K562 (cell line): Measurements from ENCODE around the gene FADS1.

Experiments used
- ARHGAP35 ChIP-seq: fragments of 450-650 bp; IDR thresholded peaks from 2 replicates; pipeline ENCODE4 v1.6.1; 2018; ENCODE audit not compliant: partially characterized antibody
- CTCF ChIP-seq, 3 experiments: IDR thresholded peaks in 2 of 3; conservative IDR thresholded peaks in 1 of 3; 2 replicates each; pipeline ENCODE4 v1.5.1; 2011 to 2012; ENCODE audit warnings: low read length in 3 of 3, mild to moderate bottlenecking in 3 of 3, control low read depth in 2 of 3, improper control_type of control experiment in 1 of 3, inconsistent platforms in 1 of 3, low read depth in 1 of 3, mixed read lengths in 1 of 3, moderate library complexity in 1 of 3; ENCODE audit not compliant: insufficient read depth in 2 of 3
- EP300 ChIP-seq: IDR thresholded peaks from 2 replicates; pipeline ENCODE4 v1.6.1; 2012; ENCODE audit warnings: low read length, improper control_type of control experiment
- ESRRA ChIP-seq: fragments of 450-650 bp; IDR thresholded peaks from 2 replicates; pipeline ENCODE4 v1.6.1; 2014; ENCODE audit warnings: low read depth, mild to moderate bottlenecking, moderate library complexity, borderline replicate concordance
- HDAC6 ChIP-seq: IDR thresholded peaks from 2 replicates; pipeline ENCODE4 v1.6.1; 2012; ENCODE audit warnings: low read depth, mild to moderate bottlenecking, control low read depth, inconsistent platforms, low read length, moderate library complexity
- HES1 ChIP-seq: fragments of 450-650 bp; IDR thresholded peaks from 2 replicates; pipeline ENCODE4 v1.6.1; 2016; ENCODE audit warnings: low read depth, mild to moderate bottlenecking, moderate library complexity
- MCM5 ChIP-seq: fragments of 450-650 bp; IDR thresholded peaks from 2 replicates; pipeline ENCODE4 v1.6.1; 2016; ENCODE audit warnings: low read depth
- POLR2AphosphoS5 ChIP-seq: IDR thresholded peaks from 2 replicates; pipeline ENCODE4 v1.6.1; 2011; ENCODE audit warnings: mild to moderate bottlenecking, low read depth, low read length, moderate library complexity; ENCODE audit not compliant: control insufficient read depth, insufficient read depth
- SMAD3 ChIP-seq: fragments of 450-650 bp; formaldehyde crosslinking; conservative IDR thresholded peaks from 2 replicates; pipeline ENCODE4 v1.4.0; 2020; ENCODE audit warnings: mild to moderate bottlenecking
- SPI1 ChIP-seq: IDR thresholded peaks from 2 replicates; pipeline ENCODE4 v1.6.1; 2011; ENCODE audit warnings: low read depth, low read length, control low read depth, borderline replicate concordance
- TAF1 ChIP-seq: IDR thresholded peaks from 2 replicates; pipeline ENCODE4 v1.6.1; 2011; ENCODE audit warnings: mild to moderate bottlenecking, low read length, moderate library complexity; ENCODE audit not compliant: insufficient read depth, control insufficient read depth, severe bottlenecking; ENCODE audit errors: extremely low read depth
- TCF7 ChIP-seq: sonication (generic); IDR thresholded peaks from 2 replicates; pipeline ENCODE4 v1.6.1; 2016; ENCODE audit warnings: antibody characterized with exemption, borderline replicate concordance
- ZNF384 ChIP-seq: IDR thresholded peaks from 2 replicates; pipeline ENCODE4 v1.6.1; 2012; ENCODE audit warnings: low read depth, low read length, improper control_type of control experiment
- TF ChIP-seq, protein P1 (sequence below): fragments of 450-650 bp; IDR thresholded peaks from 2 replicates; pipeline ENCODE4 v1.6.1; 2017; ENCODE audit warnings: antibody characterized with exemption

DNA sequence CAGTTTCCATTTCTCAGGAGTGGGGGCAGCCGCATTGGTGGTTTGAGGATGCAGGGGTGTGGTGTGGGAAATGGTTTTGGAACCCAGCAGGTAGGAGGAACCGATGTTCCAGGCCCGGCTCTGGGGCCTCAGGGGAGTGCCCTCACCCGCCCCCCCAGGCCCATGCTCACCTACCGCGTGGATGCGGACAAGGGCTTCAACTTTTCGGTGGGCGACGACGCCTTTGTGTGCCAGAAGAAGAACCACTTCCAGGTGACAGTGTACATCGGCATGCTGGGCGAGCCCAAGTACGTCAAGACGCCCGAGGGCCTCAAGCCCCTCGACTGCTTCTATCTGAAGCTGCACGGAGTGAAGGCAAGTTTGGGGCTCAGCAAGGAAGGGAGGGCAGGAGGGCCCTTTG is 43.0 kb downstream of the FADS1 start:
- TF ChIP-seq HES1 (no peak), POLR2AphosphoS5 (no peak), ESRRA (no peak), SMAD3 (CRISPR knock-in tag) (no peak), TCF7 (no peak), EP300 (no peak), HDAC6 (no peak), MCM5 (no peak), ARHGAP35 (no peak), CTCF (IDR thresholded peaks at IDR 0.05 in 2 of 3, conservative IDR thresholded peaks at IDR 0.05 in 1 of 3; ENCODE audit: insufficient read depth in 2 of 3, low read depth in 1 of 3, low read length in 3 of 3) (no peak), ZNF384 (no peak), SPI1 (no peak), TAF1 (no peak)
- TF ChIP-seq, protein P1, sequence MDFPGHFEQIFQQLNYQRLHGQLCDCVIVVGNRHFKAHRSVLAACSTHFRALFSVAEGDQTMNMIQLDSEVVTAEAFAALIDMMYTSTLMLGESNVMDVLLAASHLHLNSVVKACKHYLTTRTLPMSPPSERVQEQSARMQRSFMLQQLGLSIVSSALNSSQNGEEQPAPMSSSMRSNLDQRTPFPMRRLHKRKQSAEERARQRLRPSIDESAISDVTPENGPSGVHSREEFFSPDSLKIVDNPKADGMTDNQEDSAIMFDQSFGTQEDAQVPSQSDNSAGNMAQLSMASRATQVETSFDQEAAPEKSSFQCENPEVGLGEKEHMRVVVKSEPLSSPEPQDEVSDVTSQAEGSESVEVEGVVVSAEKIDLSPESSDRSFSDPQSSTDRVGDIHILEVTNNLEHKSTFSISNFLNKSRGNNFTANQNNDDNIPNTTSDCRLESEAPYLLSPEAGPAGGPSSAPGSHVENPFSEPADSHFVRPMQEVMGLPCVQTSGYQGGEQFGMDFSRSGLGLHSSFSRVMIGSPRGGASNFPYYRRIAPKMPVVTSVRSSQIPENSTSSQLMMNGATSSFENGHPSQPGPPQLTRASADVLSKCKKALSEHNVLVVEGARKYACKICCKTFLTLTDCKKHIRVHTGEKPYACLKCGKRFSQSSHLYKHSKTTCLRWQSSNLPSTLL = no peak
